ENCODE results near the gene ARRB1.

Gene ARRB1

GRCh38 chr11:75301131-75301530, 50.3 kb downstream of the ARRB1 start:
- no CpG with 5 or more reads among the region's 5 CpGs for WGBS (ENCODE audit: extremely low coverage, insufficient coverage, insufficient read length)
- no peak overlapping the region for H3K23ac ChIP-seq (ENCODE audit: low read length)
- H2BK5ac ChIP-seq (ENCODE audit: low read depth, low read length, poor library complexity) = no peak overlapping the region
- H4K12ac ChIP-seq (ENCODE audit: low read depth, low read length) = no peak overlapping the region
- no peaks in the 10 kb centered on the region for H3K79me2 ChIP-seq (ENCODE audit: control insufficient read depth, insufficient read depth, low read length, poor library complexity)
- H4K8ac ChIP-seq (ENCODE audit: low read depth, low read length) = no peak overlapping the region
- H3K27me3 ChIP-seq (ENCODE audit: insufficient read depth, low read length) = no peaks in the 10 kb centered on the region
- no peak overlapping the region for H3K18ac ChIP-seq (ENCODE audit: low read length)
- no peak overlapping the region for H3K4ac ChIP-seq (ENCODE audit: low read depth, low read length)
- DNase-seq = no peak
- no peaks in the 10 kb centered on the region for H3K36me3 ChIP-seq (ENCODE audit: control insufficient read depth in 1 of 2, insufficient read depth in 2 of 2, low read length in 2 of 2)
- H3K4me3 ChIP-seq (ENCODE audit: low read depth, low read length) = no peak overlapping the region
- H2AFZ ChIP-seq (ENCODE audit: insufficient read depth, low read length, poor library complexity) = no peak overlapping the region
- H3K4me1 ChIP-seq (ENCODE audit: control insufficient read depth in 1 of 2, insufficient read depth in 2 of 2, low read length in 2 of 2) = no peaks in the 10 kb centered on the region
- no peak overlapping the region for H3K14ac ChIP-seq (ENCODE audit: low read length)
- no peak overlapping the region for H2AK5ac ChIP-seq (ENCODE audit: low read length)
- no peak overlapping the region for H4K91ac ChIP-seq (ENCODE audit: low read depth, low read length)
- no peak overlapping the region for H2BK12ac ChIP-seq (ENCODE audit: low read length)
- no peak overlapping the region for H3K27ac ChIP-seq (ENCODE audit: low read depth, low read length)
- H3K79me1 ChIP-seq (ENCODE audit: low read length) = no peaks in the 10 kb centered on the region
- no peak overlapping the region for H2BK120ac ChIP-seq (ENCODE audit: insufficient read depth, low read length, poor library complexity)
- no peak overlapping the region for H3K9ac ChIP-seq (ENCODE audit: low read length)
- no peak overlapping the region for H3K4me2 ChIP-seq (ENCODE audit: low read length)
- no peaks in the 10 kb centered on the region for H3K9me3 ChIP-seq (ENCODE audit: insufficient read depth, low read depth, low read length)

- Histone ChIP-seq H2BK120ac (ENCODE audit: insufficient read depth, low read length, poor library complexity) (no peak overlapping the region), H2AK5ac (ENCODE audit: low read length) (no peak overlapping the region), H4K91ac (ENCODE audit: low read depth, low read length) (no peak overlapping the region), H3K79me2 (ENCODE audit: control insufficient read depth, insufficient read depth, low read length, poor library complexity) (no peaks in the 10 kb centered on the region), H3K4me3 (ENCODE audit: low read depth, low read length) (no peak overlapping the region), H3K27ac (ENCODE audit: low read depth, low read length) (no peak overlapping the region), H2BK5ac (ENCODE audit: low read depth, low read length, poor library complexity) (no peak overlapping the region), H3K4me1 (ENCODE audit: control insufficient read depth in 1 of 2, insufficient read depth in 2 of 2, low read length in 2 of 2) (no peaks in the 10 kb centered on the region), H3K36me3 (ENCODE audit: control insufficient read depth in 1 of 2, insufficient read depth in 2 of 2, low read length in 2 of 2) (no peaks in the 10 kb centered on the region), H4K12ac (ENCODE audit: low read depth, low read length) (no peak overlapping the region), H4K8ac (ENCODE audit: low read depth, low read length) (no peak overlapping the region), H3K9me3 (ENCODE audit: insufficient read depth, low read depth, low read length) (no peaks in the 10 kb centered on the region), H2BK12ac (ENCODE audit: low read length) (no peak overlapping the region), H3K18ac (ENCODE audit: low read length) (no peak overlapping the region), H3K27me3 (ENCODE audit: insufficient read depth, low read length) (no peaks in the 10 kb centered on the region), H3K4ac (ENCODE audit: low read depth, low read length) (no peak overlapping the region), H3K79me1 (ENCODE audit: low read length) (no peaks in the 10 kb centered on the region), H3K14ac (ENCODE audit: low read length) (no peak overlapping the region), H3K9ac (ENCODE audit: low read length) (no peak overlapping the region), H3K4me2 (ENCODE audit: low read length) (no peak overlapping the region), H3K23ac (ENCODE audit: low read length) (no peak overlapping the region), H2AFZ (ENCODE audit: insufficient read depth, low read length, poor library complexity) (no peak overlapping the region)
- DNase-seq = no peak
Observed at GRCh38 chr11:75298976-75299260, 52.5 kb downstream of the ARRB1 start.

GRCh38 chr11:75298191-75298975, 53.1 kb downstream of the ARRB1 start:
- Histone ChIP-seq H4K91ac (ENCODE audit: low read depth, low read length) (no peak overlapping the region), H2BK12ac (ENCODE audit: low read length) (no peak overlapping the region), H3K4me3 (ENCODE audit: low read depth, low read length) (no peak overlapping the region), H2AK5ac (ENCODE audit: low read length) (no peak overlapping the region), H4K12ac (ENCODE audit: low read depth, low read length) (no peak overlapping the region), H3K9ac (ENCODE audit: low read length) (no peak overlapping the region), H3K27ac (ENCODE audit: low read depth, low read length) (no peak overlapping the region), H3K18ac (ENCODE audit: low read length) (no peak overlapping the region), H3K4me2 (ENCODE audit: low read length) (no peak overlapping the region), H3K23ac (ENCODE audit: low read length) (no peak overlapping the region), H2BK5ac (ENCODE audit: low read depth, low read length, poor library complexity) (no peak overlapping the region), H2BK120ac (ENCODE audit: insufficient read depth, low read length, poor library complexity) (no peak overlapping the region), H4K8ac (ENCODE audit: low read depth, low read length) (no peak overlapping the region), H3K36me3 (ENCODE audit: control insufficient read depth in 1 of 2, insufficient read depth in 2 of 2, low read length in 2 of 2) (no peaks in the 10 kb centered on the region), H3K27me3 (ENCODE audit: insufficient read depth, low read length) (no peaks in the 10 kb centered on the region), H3K14ac (ENCODE audit: low read length) (no peak overlapping the region), H2AFZ (ENCODE audit: insufficient read depth, low read length, poor library complexity) (no peak overlapping the region), H3K4ac (ENCODE audit: low read depth, low read length) (no peak overlapping the region), H3K79me1 (ENCODE audit: low read length) (no peaks in the 10 kb centered on the region), H3K4me1 (ENCODE audit: control insufficient read depth in 1 of 2, insufficient read depth in 2 of 2, low read length in 2 of 2) (no peaks in the 10 kb centered on the region), H3K9me3 (ENCODE audit: insufficient read depth, low read depth, low read length) (no peaks in the 10 kb centered on the region), H3K79me2 (ENCODE audit: control insufficient read depth, insufficient read depth, low read length, poor library complexity) (no peaks in the 10 kb centered on the region)
- no CpG with 5 or more reads among the region's 4 CpGs for WGBS (ENCODE audit: extremely low coverage, insufficient coverage, insufficient read length)
- DNase-seq = no peak

- Histone ChIP-seq H3K36me3 (ENCODE audit: control insufficient read depth in 1 of 2, insufficient read depth in 2 of 2, low read length in 2 of 2) (peaks cover 6 to 7% of the 10 kb centered on the region in 2 experiments), H3K79me2 (ENCODE audit: control insufficient read depth, insufficient read depth, low read length, poor library complexity) (no peaks in the 10 kb centered on the region), H3K27me3 (ENCODE audit: insufficient read depth, low read length) (no peaks in the 10 kb centered on the region), H3K9ac (ENCODE audit: low read length) (no peak overlapping the region), H2AK5ac (ENCODE audit: low read length) (no peak overlapping the region), H3K4ac (ENCODE audit: low read depth, low read length) (no peak overlapping the region), H3K14ac (ENCODE audit: low read length) (no peak overlapping the region), H3K18ac (ENCODE audit: low read length) (no peak overlapping the region), H4K12ac (ENCODE audit: low read depth, low read length) (no peak overlapping the region), H2BK12ac (ENCODE audit: low read length) (no peak overlapping the region), H2AFZ (ENCODE audit: insufficient read depth, low read length, poor library complexity) (no peak overlapping the region), H3K27ac (ENCODE audit: low read depth, low read length) (no peak overlapping the region), H4K91ac (ENCODE audit: low read depth, low read length) (no peak overlapping the region), H2BK5ac (ENCODE audit: low read depth, low read length, poor library complexity) (no peak overlapping the region), H3K4me2 (ENCODE audit: low read length) (no peak overlapping the region), H3K4me1 (ENCODE audit: control insufficient read depth in 1 of 2, insufficient read depth in 2 of 2, low read length in 2 of 2) (no peaks in the 10 kb centered on the region), H3K4me3 (ENCODE audit: low read depth, low read length) (no peak overlapping the region), H2BK120ac (ENCODE audit: insufficient read depth, low read length, poor library complexity) (no peak overlapping the region), H4K8ac (ENCODE audit: low read depth, low read length) (no peak overlapping the region), H3K79me1 (ENCODE audit: low read length) (no peaks in the 10 kb centered on the region), H3K23ac (ENCODE audit: low read length) (no peak overlapping the region), H3K9me3 (ENCODE audit: insufficient read depth, low read depth, low read length) (peaks cover 2% of the 10 kb centered on the region)
- no peak for DNase-seq
- WGBS (ENCODE audit: extremely low coverage, insufficient coverage, insufficient read length) = no CpG with 5 or more reads among the region's 2 CpGs
Observed at GRCh38 chr11:75293903-75294302, 57.6 kb downstream of the ARRB1 start.
